GM12878 (cell line): ENCODE measurements around the gene NCS1. TPM values are rescaled to one million over a fixed set of nuclear protein-coding genes. Genes with fewer than 3 reads are reported as not detected.

Experiments used
- ATAC-seq: fragments of 200-7000 bp; cut with Tn5 transposase; 3 replicates; pipeline ENCODE4 v1.9.1; 2020; ENCODE audit warnings: mild to moderate bottlenecking, moderate library complexity
- BruUV-seq: library from RNA; stranded (reverse); fragments of 400-500 nt; replicated peaks from 2 replicates; lab custom pipeline; 2021; lab: Mats Ljungman, UMichigan
- CTCF ChIA-PET: fragments of 300-600 bp; sonication (Branson Sonifier 250); formaldehyde crosslinking; extraction: SDS; loops from one replicate; lab custom pipeline; 2021; ENCODE audit warnings: inconsistent platforms; lab: Yijun Ruan, JAX
- POLR2A ChIA-PET: fragments of 350-600 bp; formaldehyde crosslinking; extraction: SDS; loops from one replicate; lab custom pipeline; 2021; ENCODE audit warnings: inconsistent platforms; lab: Charles Lee
- RAD21 ChIA-PET: fragments of 300-600 bp; sonication (Branson Sonifier 250); formaldehyde crosslinking; loops from one replicate; lab custom pipeline; 2023; ENCODE audit warnings: antibody characterized with exemption; ENCODE audit not compliant: unreplicated experiment; lab: Charles Lee
- SMC1A ChIA-PET: fragments of 300-600 bp; sonication (Branson Sonifier 250); formaldehyde crosslinking; loops from one replicate; lab custom pipeline; 2023; ENCODE audit not compliant: unreplicated experiment, uncharacterized antibody; lab: Charles Lee
- DNase-seq: peaks from one replicate; pipeline ENCODE4 v3.0.0-alpha.2; 2011; ENCODE audit warnings: low read depth, low spot score
- FAIRE-seq: peaks from 3 replicates; lab custom pipeline; 2011; peaks lifted over from hg19 to GRCh38; lab: Jason Lieb, UNC
- H2AFZ ChIP-seq: 2 replicates; pipeline ENCODE4 v1.6.0; 2011; ENCODE audit warnings: low read depth, low read length, control low read depth; ENCODE audit not compliant: control insufficient read depth
- H3K27ac ChIP-seq: 2 replicates; pipeline ENCODE4 v1.5.1; 2011; ENCODE audit warnings: control low read depth; ENCODE audit not compliant: control insufficient read depth, insufficient read depth
- H3K27me3 ChIP-seq, 2 experiments: replicated peaks in 1 of 2; 2 replicates each; pipeline versions ENCODE4 v1.6.0 to v1.6.1; 2011; ENCODE audit warnings: low read length in 1 of 2; ENCODE audit not compliant: control insufficient read depth in 2 of 2, insufficient read depth in 2 of 2
- H3K36me3 ChIP-seq, 2 experiments: 2 replicates each; pipeline ENCODE4 v1.5.1; 2011; ENCODE audit warnings: low read length in 1 of 2; ENCODE audit not compliant: control insufficient read depth in 2 of 2, insufficient read depth in 2 of 2
- H3K4me1 ChIP-seq: 2 replicates; pipeline ENCODE4 v1.6.1; 2011; ENCODE audit warnings: mild to moderate bottlenecking, low read length, moderate library complexity, mixed read lengths; ENCODE audit not compliant: control insufficient read depth, insufficient read depth
- H3K4me2 ChIP-seq: 2 replicates; pipeline ENCODE4 v1.6.0; 2011; ENCODE audit warnings: control low read depth; ENCODE audit not compliant: control insufficient read depth, insufficient read depth
- H3K4me3 ChIP-seq: fragments of 200-600 bp; sonication (generic); 2 replicates; pipeline ENCODE4 v1.5.1; 2016
- H3K79me2 ChIP-seq: 2 replicates; pipeline ENCODE4 v1.6.0; 2011; ENCODE audit warnings: low read length; ENCODE audit not compliant: control insufficient read depth, insufficient read depth
- H3K9ac ChIP-seq: 2 replicates; pipeline ENCODE4 v1.8.0; 2011; ENCODE audit warnings: low read length, control low read depth, mixed read lengths; ENCODE audit not compliant: control insufficient read depth, insufficient read depth
- H3K9me3 ChIP-seq: replicated peaks from 3 replicates; pipeline ENCODE4 v1.5.1; 2011; ENCODE audit warnings: mild to moderate bottlenecking, low read length; ENCODE audit not compliant: control insufficient read depth, insufficient read depth
- H4K20me1 ChIP-seq: 2 replicates; pipeline ENCODE4 v1.6.0; 2011; ENCODE audit not compliant: control insufficient read depth, insufficient read depth
- ASH2L ChIP-seq: fragments of 300-600, 200-600 bp; sonication (generic); IDR thresholded peaks from 2 replicates; pipeline ENCODE4 v1.6.1; 2017; ENCODE audit warnings: low read depth, mild to moderate bottlenecking, borderline replicate concordance
- BACH1 ChIP-seq: fragments of 450-650 bp; IDR thresholded peaks from 2 replicates; pipeline ENCODE4 v1.6.1; 2017; ENCODE audit warnings: mild to moderate bottlenecking, borderline replicate concordance
- CHD2 ChIP-seq: IDR thresholded peaks from 2 replicates; pipeline ENCODE4 v1.6.1; 2011; ENCODE audit warnings: low read depth, low read length, improper control_type of control experiment, borderline replicate concordance
- EGR1 ChIP-seq, 2 experiments: IDR thresholded peaks; 1 replicate in 1 of 2; 2 replicates in 1 of 2; pipeline ENCODE4 v1.6.1; 2011 to 2012; ENCODE audit warnings: low read depth in 2 of 2, low read length in 2 of 2, borderline replicate concordance in 1 of 2, mild to moderate bottlenecking in 1 of 2, moderate library complexity in 1 of 2
- FOXK2 ChIP-seq: fragments of 450-650 bp; IDR thresholded peaks from 2 replicates; pipeline ENCODE4 v1.6.1; 2017; ENCODE audit warnings: mild to moderate bottlenecking, moderate library complexity
- IRF5 ChIP-seq: fragments of 450-650 bp; IDR thresholded peaks from 2 replicates; pipeline ENCODE4 v1.6.1; 2017; ENCODE audit warnings: borderline replicate concordance
- KAT2A ChIP-seq: conservative IDR thresholded peaks from 2 replicates; pipeline ENCODE4 v1.6.1; 2011; ENCODE audit warnings: low read depth, low read length; ENCODE audit not compliant: control insufficient read depth
- KDM1A ChIP-seq: fragments of 200-600 bp; sonication (generic); IDR thresholded peaks from 2 replicates; pipeline ENCODE4 v1.6.1; 2016; ENCODE audit warnings: borderline replicate concordance
- MYC ChIP-seq: IDR thresholded peaks from 2 replicates; pipeline ENCODE4 v1.6.1; 2011; ENCODE audit warnings: mild to moderate bottlenecking, low read length, moderate library complexity, inconsistent platforms; ENCODE audit not compliant: insufficient read depth, insufficient replicate concordance, insufficient read length, severe bottlenecking
- NFIC ChIP-seq: IDR thresholded peaks from 2 replicates; pipeline ENCODE4 v1.6.1; 2012; ENCODE audit warnings: low read depth, mild to moderate bottlenecking, inconsistent platforms, low read length, moderate library complexity
- NFXL1 ChIP-seq: fragments of 450-650 bp; IDR thresholded peaks from 2 replicates; pipeline ENCODE4 v1.6.1; 2017; ENCODE audit warnings: antibody characterized with exemption, mild to moderate bottlenecking, borderline replicate concordance
- NR2C1 ChIP-seq: fragments of 450-650 bp; IDR thresholded peaks from 2 replicates; pipeline ENCODE4 v1.6.1; 2017; ENCODE audit warnings: antibody characterized with exemption, mild to moderate bottlenecking, moderate library complexity
- RBBP5 ChIP-seq: fragments of 200-600 bp; sonication (generic); conservative IDR thresholded peaks from 2 replicates; pipeline ENCODE4 v1.6.1; 2016
- SREBF2 ChIP-seq: IDR thresholded peaks from 2 replicates; pipeline ENCODE4 v1.6.1; 2012; ENCODE audit warnings: mild to moderate bottlenecking, low read length
- WGBS: methylation state at CpG from one replicate; pipeline ENCODE4 v1.1.6; 2016; ENCODE audit warnings: low lambda C conversion rate; ENCODE audit not compliant: insufficient replicate concordance, insufficient coverage; ENCODE audit errors: missing lambda C conversion rate; 5-methylcytosine and 5-hydroxymethylcytosine counted together
- in situ Hi-C: fragments of 300-500 bp; cut with MboI; formaldehyde crosslinking; loops from 9 replicates; pipeline ENCODE4 v1.14.3; 2018; ENCODE audit warnings: mixed read lengths
- intact Hi-C: fragments of 100-400 bp; cut with micrococcal nuclease; formaldehyde crosslinking; loops from one replicate; pipeline ENCODE4 v1.14.2; 2022; ENCODE audit not compliant: unreplicated experiment
- polyA plus RNA-seq, 11 experiments: library from polyadenylated mRNA; depleted of rRNA in 4 of 11; unstranded in 6 of 11; stranded (reverse) in 5 of 11; fragments of >200 nt; fragmentation: Nextera tagmentation in 4 of 11; fragmentation: Illumina TruSeq in 1 of 11; extraction: Ambion mirVana in 4 of 11; extraction: Trizol in 1 of 11; gene quantifications; 1 replicate in 1 of 11; 2 replicates in 10 of 11; pipeline versions ENCODE4 v1.2.1 to v1.2.3, GENCODE V29; 2011 to 2016; ENCODE audit warnings: inconsistent platforms in 2 of 11, missing spikeins in 2 of 11, low read depth in 1 of 11
- total RNA-seq, 4 experiments: library from RNA; depleted of rRNA in 3 of 4; stranded (reverse); fragments of >200 nt in 3 of 4; fragmentation: Illumina TruSeq in 1 of 4; extraction: Trizol in 1 of 4; gene quantifications; 2 replicates each; pipeline versions ENCODE4 v1.2.1 to v1.2.3, GENCODE V29; 2013 to 2021

NCS1 gene
- total and polyA plus RNA-seq, 10 of the 15 experiments (the other 5 are each of a cell fraction or from before 2014, with no cell fraction given) = 0.04 to 0.22 (median 0.06) TPM; not detected in 4

GRCh38 chr9:130181678-130182380 is 9.6 kb downstream of the NCS1 start:
- no TSS peak for BruUV-seq
- FAIRE-seq = no peak

More at GRCh38 chr9:130181678-130182380, 9.6 kb downstream of the NCS1 start:
- Histone ChIP-seq H3K36me3 (no peaks in the 10 kb centered on the region), H3K79me2 (no peaks in the 10 kb centered on the region), H4K20me1 (no peaks in the 10 kb centered on the region), H2AFZ (no peak overlapping the region), H3K9me3 (no peaks in the 10 kb centered on the region), H3K4me3 (no peak overlapping the region), H3K27me3 (no peaks in the 10 kb centered on the region; a peak in 1 of 4 replicates), H3K4me2 (no peak overlapping the region), H3K27ac (no peak overlapping the region), H3K9ac (no peak overlapping the region), H3K4me1 (no peaks in the 10 kb centered on the region)
- DNase-seq (no peak), ATAC-seq (no peak)
- 35% methylated on average over 28 of the region's 33 CpGs for WGBS
- POLR2A ChIA-PET = no interaction called here
- CTCF ChIA-PET = no interaction called here
- no peak for TF ChIP-seq KAT2A
- no peak for TF ChIP-seq FOXK2
- no peak for TF ChIP-seq KDM1A
- no peak for TF ChIP-seq EGR1 (IDR thresholded peaks at IDR 0.05; ENCODE audit: borderline replicate concordance in 1 of 2, low read depth in 2 of 2, low read length in 2 of 2)
- no peak for TF ChIP-seq MYC
- no peak for TF ChIP-seq NFXL1
- TF ChIP-seq BACH1 = no peak
- no peak for TF ChIP-seq SREBF2
- no peak for TF ChIP-seq NR2C1
- no peak for TF ChIP-seq CHD2
- no peak for TF ChIP-seq NFIC
- no peak for TF ChIP-seq RBBP5
- no peak for TF ChIP-seq ASH2L
- TF ChIP-seq IRF5 = no peak
- RAD21 ChIA-PET = no interaction called here
- SMC1A ChIA-PET = no interaction called here
- in situ Hi-C loops (no loop called here), intact Hi-C loops (no loop called here)
